SK-N-SH treated with all-trans-retinoic acid at 6 μM for 48 hours (cell line): ENCODE data around the gene TMEM131L.

ENCODE experiments used
- ARNTL ChIP-seq: fragments of 450-650 bp; formaldehyde crosslinking; IDR thresholded peaks from 2 replicates; pipeline ENCODE4 v1.5.0; 2020; ENCODE audit warnings: low read depth, mild to moderate bottlenecking, moderate library complexity, borderline replicate concordance
- CREB5 ChIP-seq: fragments of 250-450 bp; sonication (Bioruptor Pico); IDR thresholded peaks from 2 replicates; pipeline ENCODE4 v1.5.1; 2020; ENCODE audit warnings: low read depth, mild to moderate bottlenecking, moderate library complexity
- CSDC2 ChIP-seq: fragments of 250-450 bp; sonication (Bioruptor Pico); IDR thresholded peaks from 2 replicates; pipeline ENCODE4 v1.5.0; 2020; ENCODE audit warnings: mild to moderate bottlenecking, moderate library complexity
- ISL1 ChIP-seq: fragments of 250-450 bp; sonication (Bioruptor Pico); IDR thresholded peaks from 2 replicates; pipeline ENCODE4 v2.1.2; 2022; ENCODE audit warnings: mild to moderate bottlenecking, moderate library complexity
- PATZ1 ChIP-seq: fragments of 250-450 bp; sonication (Bioruptor Pico); IDR thresholded peaks from 2 replicates; pipeline ENCODE4 v1.8.0; 2020; ENCODE audit warnings: mild to moderate bottlenecking, moderate library complexity, borderline replicate concordance
- ZC3H10 ChIP-seq: fragments of 250-450 bp; sonication (Bioruptor Pico); IDR thresholded peaks from 2 replicates; pipeline ENCODE4 v1.5.1; 2021; ENCODE audit warnings: mild to moderate bottlenecking, moderate library complexity
- ZFP3 ChIP-seq: fragments of 250-450 bp; sonication (Bioruptor Pico); IDR thresholded peaks from 2 replicates; pipeline ENCODE4 v1.5.0; 2020; ENCODE audit warnings: mild to moderate bottlenecking, moderate library complexity
- ZNF565 ChIP-seq: fragments of 450-650 bp; formaldehyde crosslinking; conservative IDR thresholded peaks from 2 replicates; pipeline ENCODE4 v1.5.0; 2020; ENCODE audit warnings: low read depth, mild to moderate bottlenecking, moderate library complexity
- ZNF70 ChIP-seq: fragments of 450-650 bp; formaldehyde crosslinking; IDR thresholded peaks from 2 replicates; pipeline ENCODE4 v1.5.0; 2020; ENCODE audit warnings: mild to moderate bottlenecking, moderate library complexity
- TF ChIP-seq, protein P1 (sequence below): fragments of 250-450 bp; sonication (Bioruptor Pico); IDR thresholded peaks from 2 replicates; pipeline ENCODE4 v1.5.0; 2020; ENCODE audit warnings: mild to moderate bottlenecking, moderate library complexity

- no peak for TF ChIP-seq ZNF565 (CRISPR knock-in tag)
- no peak for TF ChIP-seq CSDC2 (CRISPR knock-in tag)
- TF ChIP-seq PATZ1 (CRISPR knock-in tag) = no peak
- no peak for TF ChIP-seq CREB5 (CRISPR knock-in tag)
- TF ChIP-seq, protein P1, sequence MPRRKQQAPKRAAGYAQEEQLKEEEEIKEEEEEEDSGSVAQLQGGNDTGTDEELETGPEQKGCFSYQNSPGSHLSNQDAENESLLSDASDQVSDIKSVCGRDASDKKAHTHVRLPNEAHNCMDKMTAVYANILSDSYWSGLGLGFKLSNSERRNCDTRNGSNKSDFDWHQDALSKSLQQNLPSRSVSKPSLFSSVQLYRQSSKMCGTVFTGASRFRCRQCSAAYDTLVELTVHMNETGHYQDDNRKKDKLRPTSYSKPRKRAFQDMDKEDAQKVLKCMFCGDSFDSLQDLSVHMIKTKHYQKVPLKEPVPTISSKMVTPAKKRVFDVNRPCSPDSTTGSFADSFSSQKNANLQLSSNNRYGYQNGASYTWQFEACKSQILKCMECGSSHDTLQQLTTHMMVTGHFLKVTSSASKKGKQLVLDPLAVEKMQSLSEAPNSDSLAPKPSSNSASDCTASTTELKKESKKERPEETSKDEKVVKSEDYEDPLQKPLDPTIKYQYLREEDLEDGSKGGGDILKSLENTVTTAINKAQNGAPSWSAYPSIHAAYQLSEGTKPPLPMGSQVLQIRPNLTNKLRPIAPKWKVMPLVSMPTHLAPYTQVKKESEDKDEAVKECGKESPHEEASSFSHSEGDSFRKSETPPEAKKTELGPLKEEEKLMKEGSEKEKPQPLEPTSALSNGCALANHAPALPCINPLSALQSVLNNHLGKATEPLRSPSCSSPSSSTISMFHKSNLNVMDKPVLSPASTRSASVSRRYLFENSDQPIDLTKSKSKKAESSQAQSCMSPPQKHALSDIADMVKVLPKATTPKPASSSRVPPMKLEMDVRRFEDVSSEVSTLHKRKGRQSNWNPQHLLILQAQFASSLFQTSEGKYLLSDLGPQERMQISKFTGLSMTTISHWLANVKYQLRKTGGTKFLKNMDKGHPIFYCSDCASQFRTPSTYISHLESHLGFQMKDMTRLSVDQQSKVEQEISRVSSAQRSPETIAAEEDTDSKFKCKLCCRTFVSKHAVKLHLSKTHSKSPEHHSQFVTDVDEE (CRISPR knock-in tag) = no peak
- no peak for TF ChIP-seq ZFP3 (CRISPR knock-in tag)
- TF ChIP-seq ARNTL (CRISPR knock-in tag) = no peak
- TF ChIP-seq ZC3H10 = no peak
- no peak for TF ChIP-seq ISL1 (CRISPR knock-in tag)
- TF ChIP-seq ZNF70 (CRISPR knock-in tag) = no peak
Observed at GRCh38 chr4:153595894-153596601, 129.9 kb downstream of the TMEM131L start.
